NCI-H510A (cell line): Measurements from ENCODE around the gene FAM110A.
"Not testable (repeated sequence)": the region's sequence is repeated elsewhere in the genome, so short reads cannot be mapped to it uniquely, and the experiment has no call there.

ENCODE experiments used
- DNase-seq: peaks from one replicate; lab custom pipeline; 2025; lab: John Stamatoyannopoulos, UW

Gene FAM110A

DNA sequence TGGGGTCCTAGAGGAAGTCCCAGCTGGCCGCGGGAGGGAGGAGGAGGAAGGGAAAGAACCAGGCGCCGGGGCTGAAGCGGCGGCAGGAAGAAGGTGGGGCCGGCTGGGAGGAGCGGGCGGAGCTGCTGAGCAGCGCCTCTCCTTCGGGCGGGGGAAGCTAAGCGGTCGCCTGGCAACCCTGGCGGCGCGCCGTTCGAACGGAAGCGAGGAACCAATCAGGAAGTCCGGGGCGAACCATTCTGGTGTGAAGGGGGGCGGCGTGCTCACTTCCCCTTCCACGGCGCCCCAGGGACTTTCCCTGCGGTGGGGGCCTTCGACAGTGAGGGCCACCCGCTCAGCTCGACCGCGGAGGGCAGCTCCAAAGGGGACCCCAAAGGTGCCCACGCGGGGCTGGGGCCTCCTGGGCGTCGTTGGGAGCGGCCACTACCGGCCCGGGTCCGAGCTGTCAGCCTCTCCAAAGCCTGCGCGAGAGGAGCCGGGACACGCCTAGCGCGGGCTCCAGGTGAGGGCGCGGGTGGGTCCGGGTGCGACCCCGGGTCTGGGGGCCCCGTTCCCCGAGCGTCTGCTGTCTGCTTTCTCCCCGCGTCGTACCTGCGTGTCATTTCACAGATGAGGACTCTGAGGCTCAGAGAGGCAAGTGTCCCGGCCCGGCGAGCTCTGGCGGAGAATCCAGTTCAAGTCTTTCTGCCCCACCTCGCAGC, at the start of gene FAM110A:
Gene FAM110A, plus strand, starts transcription at position 266 of the 701 bp plus-strand sequence. CDS start 11,090 bp downstream, outside the sequence.
- peak; percentile 97 for DNase-seq

DNA sequence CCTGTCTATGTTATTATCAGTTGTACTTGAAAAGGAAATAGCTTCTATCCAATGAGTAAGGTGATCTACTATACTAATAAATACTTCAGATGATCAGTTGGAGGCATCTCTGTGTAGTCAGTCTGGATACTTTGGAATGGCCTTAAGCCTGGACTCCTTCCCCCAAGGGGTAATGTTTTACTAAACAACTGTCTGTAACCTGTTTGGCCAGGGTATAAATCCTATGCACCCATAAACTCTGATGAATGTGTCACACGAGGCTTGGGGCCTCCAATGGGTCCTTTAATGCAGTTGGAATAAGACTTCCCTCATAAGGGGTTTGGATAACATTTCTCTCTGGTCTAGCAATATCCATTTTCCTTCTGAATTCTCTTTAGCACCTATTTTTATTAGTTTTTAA, 45.7 kb upstream of the FAM110A start:
- no peak for DNase-seq

DNA sequence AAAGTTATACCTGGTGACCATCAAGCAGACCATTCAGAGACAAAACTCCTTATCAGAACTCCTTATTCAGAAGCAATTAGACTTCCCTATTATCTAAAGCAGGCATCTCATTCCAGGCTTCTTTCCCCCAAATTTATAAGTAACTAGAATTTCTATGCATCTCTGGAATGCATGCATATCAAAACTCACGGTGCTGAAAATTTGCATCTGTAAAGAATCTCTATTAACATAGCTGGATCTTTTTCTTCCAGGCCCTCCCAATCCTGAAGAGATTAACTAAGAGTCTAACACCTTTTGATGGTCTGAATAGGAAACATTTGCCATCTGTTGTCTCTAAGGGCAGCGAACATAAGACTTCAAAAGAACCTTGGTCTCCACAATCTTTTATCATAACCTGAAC, 42.5 kb upstream of the FAM110A start:
- DNase-seq, result no peak

DNA sequence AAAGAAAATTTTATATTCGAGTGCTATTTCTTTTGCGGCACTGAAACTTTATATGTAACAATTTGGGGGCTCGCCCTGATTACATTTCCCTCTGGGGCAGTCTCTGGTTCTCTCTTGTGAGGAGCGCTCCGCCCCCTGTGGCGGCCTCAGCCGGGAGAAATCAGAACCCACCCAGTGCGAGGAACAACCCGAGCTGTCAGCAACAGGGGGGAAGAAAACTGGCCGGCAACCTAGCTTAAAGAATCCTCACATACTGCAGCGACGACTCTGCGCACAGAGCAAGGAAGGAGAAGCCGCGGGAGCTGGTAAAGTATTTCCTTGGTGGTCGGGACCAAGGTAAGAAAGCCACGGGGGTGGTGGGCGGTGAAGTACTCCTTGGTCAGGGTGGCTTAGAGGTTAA, 41.3 kb upstream of the FAM110A start:
- no peak for DNase-seq

DNA sequence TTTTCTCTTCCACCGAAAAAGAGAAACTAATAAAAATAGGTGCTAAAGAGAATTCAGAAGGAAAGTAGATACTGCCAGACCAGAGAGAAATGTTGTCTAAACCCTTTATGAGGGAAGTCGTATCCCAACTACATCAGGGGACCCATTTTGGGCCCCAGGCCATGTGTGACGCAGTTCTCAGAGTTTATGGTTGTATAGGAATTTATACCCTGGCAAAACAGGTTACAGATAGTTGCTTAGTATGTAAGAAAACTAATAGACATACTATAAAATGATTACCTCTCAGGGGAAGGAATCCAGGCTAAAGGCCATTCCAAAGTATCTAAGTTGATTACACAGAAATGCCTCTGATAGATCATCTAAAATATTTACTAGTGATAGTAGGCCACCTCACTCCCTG, 36.6 kb upstream of the FAM110A start:
- DNase-seq, result no peak

DNA sequence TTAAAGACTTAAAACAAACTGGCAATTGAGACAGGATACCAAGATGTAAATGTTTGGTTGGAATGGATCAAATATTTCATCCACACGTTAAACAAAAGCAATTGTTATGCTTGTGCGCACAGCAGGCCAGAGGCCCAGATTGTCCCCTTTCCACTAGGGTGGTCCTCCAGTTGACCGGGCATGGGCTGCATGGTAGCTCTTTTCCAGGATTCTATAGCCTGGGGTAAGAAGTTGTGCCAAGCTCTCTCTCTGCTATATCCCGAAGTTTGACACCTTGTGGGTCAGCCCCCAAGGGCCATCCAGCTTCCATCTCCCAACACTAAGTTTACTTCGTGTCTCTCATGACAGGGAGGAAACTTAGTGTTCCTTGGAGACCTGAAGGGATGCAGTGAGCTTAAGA, 34.8 kb upstream of the FAM110A start:
- DNase-seq, result not testable (repeated sequence)

DNA sequence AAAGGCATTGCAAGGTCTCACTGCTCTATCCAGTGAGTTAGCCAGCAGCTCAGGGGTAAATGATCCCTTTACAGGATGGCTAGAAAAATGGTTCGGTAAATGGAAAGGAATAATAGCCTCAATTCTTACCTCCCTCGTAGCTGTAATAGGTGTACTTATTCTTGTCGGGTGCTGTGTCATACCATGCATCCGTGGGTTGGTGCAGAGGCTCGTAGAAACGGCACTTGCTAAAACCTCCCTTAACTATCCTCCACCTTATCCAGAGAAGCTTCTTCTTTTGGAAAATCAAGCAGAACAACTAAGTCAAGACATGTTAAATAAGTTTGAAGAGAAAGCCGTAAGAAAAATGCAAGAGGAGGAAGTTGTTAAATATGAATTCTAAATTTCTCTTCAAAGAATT, 33.5 kb upstream of the FAM110A start:
- DNase-seq, result not testable (repeated sequence)

DNA sequence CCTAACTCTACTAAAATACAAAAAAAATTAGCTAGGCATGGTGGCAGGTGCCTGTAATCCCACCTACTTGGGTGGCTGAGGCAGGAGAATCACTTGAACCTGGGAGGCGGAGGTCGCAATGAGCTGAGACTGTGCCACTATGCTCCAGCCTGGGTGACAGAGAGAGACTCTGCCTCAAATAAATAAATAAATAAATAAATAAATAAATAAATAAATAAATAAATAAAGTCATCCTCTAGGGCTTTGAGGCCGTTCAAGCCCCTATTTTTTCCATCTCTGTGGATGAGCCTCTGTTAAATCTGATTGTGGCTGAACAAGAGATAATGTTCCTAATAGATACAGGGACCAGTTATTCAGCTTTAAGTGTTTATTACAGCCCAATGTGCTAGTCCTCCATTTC, 31.8 kb upstream of the FAM110A start:
- DNase-seq, result no peak

DNA sequence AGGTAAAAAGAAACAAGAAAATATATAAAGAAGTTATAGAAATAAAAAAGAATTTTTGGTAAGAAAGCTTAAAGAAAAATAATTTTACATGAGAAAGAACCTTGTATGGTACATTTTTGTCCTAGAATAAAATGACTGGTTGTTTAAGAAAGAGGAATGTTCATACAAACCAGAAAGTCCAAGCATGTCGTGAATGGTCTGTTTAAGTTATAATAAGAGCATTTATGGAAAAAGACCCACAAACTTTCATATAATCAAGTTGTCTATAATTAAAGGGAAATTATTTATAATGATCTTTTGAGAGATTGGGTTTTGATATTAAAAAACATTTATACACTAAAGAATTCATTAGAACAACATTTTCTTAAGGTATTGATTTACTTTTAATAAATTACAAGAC, 27.8 kb upstream of the FAM110A start:
- no peak for DNase-seq

DNA sequence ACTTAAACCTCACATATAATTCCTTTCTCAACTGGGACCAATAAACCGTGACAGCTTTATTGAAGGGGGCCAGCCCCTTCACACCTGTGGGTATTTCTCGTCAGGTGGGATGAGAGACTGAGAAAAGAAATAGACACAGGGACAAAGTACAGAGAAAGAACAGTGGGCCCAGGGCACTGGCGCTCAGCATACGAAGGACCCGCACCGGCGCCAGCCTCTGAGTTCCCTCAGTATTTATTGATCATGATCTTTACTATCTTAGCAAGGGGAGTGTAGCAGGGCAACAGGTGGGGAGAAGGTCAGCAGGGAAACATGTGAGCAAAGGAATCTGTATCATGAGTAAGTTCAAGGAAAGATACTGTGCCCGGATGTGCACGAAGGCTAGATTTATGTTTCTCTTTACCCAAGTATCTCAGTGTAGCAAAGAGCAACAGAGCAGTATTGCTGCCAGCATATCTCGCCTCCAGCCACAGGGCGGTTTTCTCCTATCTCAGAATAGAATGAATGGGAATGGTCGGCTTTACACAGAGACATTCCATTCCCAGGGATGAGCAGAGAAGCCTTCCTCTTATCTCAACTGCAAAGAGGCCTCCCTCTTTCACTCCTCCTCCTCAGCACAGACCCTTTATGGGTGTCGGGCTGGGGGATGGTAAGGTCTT, 21.6 kb upstream of the FAM110A start:
- DNase-seq, result not testable (repeated sequence)

DNA sequence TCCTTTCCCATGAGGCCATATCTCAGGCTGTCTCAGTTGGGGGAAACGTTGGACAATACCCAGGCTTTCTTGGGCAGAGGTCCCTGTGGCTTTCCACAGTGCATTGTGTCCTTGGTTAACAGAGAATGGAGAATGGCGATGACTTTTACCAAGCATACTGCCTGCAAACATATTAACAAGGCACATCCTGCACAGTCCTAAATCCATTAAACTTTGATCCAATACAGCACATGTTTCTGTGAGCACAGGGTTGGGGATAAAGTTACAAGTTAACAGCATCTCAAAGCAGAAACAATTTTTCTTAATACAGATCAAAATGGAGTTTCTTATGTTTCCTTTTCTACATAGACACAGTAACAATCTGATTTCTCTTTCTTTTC, 21.1 kb upstream of the FAM110A start:
- not testable (repeated sequence) for DNase-seq

DNA sequence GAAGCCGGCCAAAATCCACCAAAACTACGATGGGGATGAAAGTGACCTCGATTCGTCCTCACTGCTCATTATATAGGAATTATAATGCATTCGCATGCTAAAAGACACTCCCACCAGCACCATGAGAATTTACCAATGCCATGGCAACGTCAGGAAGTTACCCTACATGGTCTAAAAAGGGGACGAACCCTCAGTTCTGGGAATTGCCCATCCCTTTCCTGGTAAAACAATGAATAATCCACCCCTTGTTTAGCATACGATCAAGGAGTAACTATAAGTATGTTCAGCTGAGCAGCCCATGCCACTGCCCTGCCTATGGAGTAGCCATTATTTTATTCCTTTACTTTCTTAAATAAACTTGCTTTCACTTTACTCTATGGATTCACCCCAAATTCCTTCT, 20.1 kb upstream of the FAM110A start:
- DNase-seq, result no peak

DNA sequence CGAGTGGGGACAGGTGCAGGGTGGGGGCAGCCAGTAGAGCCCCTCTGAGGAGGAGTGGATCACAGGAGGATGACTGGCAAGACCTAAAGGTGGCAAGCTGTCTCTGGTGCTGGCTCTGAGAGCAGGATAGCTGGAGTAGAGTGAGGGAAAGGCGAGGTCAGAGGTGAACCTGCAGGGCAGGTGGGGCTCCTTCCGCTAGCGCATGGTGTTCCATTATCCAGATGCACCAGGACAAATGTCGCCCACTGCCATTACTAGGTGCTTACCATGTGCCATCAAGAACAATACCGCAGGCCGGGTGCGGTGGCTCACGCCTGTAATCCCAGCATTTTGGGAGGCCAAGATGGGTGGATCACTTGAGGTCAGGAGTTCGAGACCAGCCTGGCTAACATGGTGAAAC, 18.3 kb upstream of the FAM110A start:
- DNase-seq, result no peak

DNA sequence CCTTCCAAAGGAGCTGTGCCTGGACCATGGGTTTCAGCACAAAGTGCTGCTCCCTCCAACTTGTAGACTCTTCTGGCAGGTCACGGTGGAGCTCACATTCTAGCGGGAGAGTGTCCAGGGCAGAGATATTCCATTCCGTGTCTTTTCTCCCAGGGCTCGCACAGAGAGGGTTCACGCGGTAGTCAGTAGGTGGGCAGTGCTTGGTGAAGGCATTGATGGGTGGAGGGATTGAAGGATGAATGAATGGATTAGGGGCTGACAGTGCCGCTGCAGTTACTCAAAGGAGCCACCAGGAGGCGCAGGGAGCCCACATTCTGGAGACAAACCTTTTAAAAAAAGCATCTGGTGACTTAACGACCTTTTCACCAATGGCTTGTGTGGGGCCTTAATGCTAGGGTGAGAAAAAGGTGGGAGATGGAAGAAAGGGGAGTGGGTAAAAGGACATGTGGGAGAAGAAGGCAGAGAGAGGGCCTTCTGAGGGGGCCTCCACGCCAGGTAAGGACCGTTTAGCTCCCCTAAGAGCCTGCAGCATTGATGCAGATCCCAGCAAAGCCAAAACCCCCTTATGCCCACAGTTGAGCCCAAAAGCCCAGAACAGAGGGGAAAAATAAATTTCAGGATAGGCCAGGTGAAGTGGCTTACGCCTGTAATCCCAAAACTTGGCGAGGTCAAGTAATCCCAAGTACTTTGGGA, 17.5 kb upstream of the FAM110A start:
- DNase-seq, result no peak

DNA sequence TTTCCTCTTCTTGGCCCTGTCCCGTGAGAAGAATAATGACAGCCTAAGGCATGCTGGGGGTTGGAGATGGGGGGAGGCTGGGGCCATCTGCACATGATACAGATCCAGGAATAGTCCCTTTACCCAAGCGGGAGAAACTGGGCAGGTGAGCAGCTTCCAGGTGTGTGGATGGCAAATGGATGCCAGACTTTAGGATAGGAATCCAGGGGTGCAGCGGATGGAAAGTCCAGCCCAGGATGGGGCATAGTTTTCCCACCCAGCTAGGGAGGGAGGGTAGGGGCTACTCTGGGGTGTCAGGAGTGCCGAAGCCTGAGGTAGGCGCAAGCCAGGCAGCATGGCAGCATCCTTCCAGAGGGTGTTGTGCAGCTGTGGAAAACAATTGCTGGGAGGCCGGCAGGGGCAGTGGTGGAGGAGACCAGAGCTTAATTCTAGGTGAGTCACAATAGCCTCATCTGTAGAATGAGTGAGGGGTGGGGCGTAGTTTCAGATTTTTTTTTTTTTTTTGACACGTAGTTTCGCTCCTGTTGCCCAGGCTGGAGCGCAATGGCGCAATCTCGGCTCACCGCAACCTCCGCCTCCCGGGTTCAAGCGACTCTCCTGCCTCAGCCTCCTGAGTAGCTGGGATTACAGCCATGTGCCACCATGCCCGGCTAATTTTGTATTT, 15.4 kb upstream of the FAM110A start:
- no peak for DNase-seq

DNA sequence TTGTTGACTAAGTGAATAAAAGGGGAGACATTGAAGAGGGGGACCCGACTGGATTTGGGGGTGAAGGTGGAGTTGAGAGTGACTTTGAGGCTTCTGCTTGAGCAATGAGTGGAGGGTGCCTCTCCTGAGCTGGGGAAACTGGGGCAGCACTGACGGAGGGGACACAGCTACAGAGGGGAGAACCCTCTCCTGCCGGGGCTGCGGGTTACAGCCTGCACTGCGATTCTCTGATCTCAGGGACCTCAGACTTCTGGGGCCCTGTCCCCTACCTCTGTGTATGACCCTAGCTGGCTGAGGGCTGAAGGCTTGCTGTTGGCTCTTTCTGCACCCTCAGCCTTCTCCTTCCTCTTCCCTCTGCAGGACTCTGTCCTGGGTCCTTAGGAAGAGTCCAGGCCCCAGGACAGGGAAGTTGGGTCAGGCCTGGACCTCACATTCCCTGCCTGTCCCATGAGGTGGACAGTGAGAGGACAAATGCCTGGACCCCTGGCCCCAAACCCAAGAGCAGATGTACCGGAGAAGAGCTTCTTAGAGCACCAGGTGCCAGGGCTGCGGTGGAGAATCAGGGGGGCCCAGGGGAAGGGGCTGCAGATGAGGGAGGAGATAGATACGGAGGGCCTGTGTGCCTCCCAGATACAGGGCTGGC, 13.7 kb upstream of the FAM110A start:
- no peak for DNase-seq

DNA sequence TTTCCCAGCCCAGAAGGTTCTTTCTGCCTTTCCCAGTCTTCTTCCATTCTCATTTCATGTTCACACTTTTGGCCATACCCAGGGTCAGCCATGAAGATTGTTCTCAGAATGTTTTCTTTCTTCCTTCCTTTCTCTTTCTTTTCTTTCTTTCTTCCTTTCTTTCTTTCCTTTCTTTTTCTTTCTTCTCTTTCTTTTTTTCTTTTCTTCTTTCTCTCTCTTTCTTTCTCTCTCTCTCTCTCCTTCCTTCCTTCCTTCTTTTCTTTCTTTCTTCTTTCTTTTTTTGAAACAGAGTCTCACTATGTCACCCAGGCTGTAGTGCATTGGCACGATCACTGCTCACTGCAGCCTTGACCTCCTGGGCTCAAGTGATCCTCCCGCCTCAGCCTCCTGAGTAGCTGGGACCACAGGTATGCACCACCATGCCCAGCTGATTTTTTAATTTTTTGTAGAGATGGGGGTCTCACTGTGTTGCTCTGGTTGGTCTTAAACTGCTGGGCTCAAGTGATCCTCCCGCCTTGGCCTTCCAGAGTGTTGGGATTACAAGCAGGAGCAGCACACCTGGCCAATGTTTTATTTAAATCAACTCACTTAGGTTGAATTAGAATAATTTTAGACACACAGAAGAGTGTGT, 13.1 kb upstream of the FAM110A start:
- DNase-seq, result no peak

DNA sequence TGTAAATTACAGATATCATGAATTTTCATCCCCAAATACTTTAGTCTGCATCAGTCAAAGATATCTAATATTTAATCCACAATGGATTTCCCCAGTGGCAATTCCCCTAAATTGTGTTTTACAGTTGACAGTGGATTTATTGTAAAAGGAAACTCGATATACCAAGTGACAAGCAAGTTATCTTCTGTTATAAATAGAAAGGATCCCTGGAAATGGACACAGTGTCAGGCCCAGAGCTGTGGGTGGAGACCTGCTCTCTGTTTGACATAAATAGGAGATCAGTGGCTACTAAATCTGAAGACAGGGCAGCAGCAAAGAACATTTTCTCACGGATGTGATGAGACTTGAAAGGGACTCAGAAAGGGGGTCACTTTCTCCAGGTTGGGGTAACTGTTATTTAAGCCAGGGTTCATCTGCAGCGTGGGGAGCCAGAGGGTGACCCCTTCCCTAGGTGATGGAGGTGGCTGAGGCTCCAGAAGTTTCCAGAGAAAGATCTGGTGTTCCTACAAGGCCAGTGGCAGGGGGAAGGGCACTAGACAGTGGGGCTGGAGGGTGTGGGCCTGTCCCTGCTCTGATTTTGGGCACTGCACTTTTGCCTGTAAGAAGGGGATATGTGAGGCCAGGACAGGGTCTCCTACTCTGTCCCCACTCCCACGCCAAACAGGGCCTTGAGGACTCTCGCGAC, 12.3 kb upstream of the FAM110A start:
- DNase-seq, result no peak

DNA sequence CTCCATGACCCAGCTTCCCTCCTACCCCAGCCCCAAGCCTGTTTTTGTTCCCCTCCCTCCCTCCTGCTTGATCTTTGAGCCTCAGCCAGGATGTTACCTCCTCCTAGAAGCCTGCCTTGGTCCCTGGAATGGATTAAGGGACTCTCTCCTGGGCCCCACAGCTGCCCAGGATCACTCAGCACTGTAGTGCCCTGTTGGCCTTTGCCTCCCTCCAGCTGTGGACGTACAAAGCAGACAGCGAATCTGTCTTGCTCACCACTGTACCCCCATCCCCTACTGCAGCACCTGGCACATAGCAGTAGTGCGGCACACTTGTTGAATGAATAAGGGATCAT, 11.8 kb upstream of the FAM110A start:
- no peak for DNase-seq

DNA sequence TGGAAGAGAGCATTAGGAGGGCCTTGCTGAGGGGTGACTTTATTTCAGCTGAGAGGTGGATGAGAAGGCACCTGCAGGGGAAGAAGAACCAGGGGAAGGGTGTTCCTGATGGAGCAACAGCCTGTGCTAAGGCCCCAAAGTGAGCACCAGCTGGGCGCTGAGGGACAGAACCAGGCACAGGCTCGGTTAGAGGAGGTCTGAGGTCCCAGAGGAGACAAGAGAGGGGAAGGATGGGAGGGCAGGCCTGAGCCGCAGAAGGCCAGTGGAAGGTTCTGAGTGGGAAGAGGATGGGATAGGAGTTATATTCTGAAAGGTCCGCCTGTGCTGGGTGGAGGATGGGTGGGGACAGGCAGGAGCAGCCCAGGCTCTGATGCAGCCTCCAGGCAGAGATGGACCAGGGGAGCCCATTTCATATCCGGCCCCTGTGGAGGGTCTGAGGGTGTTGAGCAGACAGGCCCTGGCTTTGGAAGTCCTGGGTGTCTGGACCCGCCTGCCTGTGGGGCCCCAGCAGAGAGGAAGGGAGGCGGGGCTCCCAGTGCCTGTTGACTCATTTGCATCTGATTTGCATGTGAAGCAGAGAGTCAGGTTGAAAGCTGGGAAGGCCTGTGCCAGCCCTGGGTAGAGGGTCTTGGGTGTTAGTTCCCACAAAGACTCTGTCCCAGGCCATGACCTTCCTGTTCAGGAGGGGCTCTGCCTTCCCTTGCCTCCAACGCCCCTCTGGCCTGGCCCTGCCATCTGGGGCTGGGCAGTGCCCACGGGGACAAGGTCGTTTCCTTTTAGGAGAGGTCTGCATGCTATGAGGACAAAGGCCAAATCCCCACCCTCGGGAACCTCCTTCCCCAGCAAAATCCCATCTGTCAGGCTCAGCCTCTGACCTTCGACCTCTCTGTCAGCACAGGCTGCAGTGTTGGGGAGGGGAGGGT, 10.6 kb upstream of the FAM110A start:
- DNase-seq, result no peak
